Chondrocyte (in vitro differentiated cells): ENCODE results near the gene ZNF878. TPM values are rescaled to one million over a fixed set of nuclear protein-coding genes. Genes with fewer than 3 reads are reported as not detected.

Experiments
- DNase-seq: peaks from one replicate; pipeline ENCODE4 v3.0.0; 2021; ENCODE audit warnings: mixed read lengths, low spot score
- H3K27ac Mint-ChIP-seq: one replicate; pipeline ENCODE4 v1.8.0; 2021; ENCODE audit warnings: mild to moderate bottlenecking, moderate library complexity, mixed read lengths; ENCODE audit not compliant: unreplicated experiment
- H3K27me3 Mint-ChIP-seq: 2 replicates; pipeline ENCODE4 v1.8.0; 2021; ENCODE audit warnings: low read depth, mixed read lengths
- H3K36me3 Mint-ChIP-seq: 2 replicates; pipeline ENCODE4 v1.8.0; 2021; ENCODE audit warnings: low read depth, mixed read lengths
- H3K4me1 Mint-ChIP-seq: 2 replicates; pipeline ENCODE4 v1.8.0; 2021; ENCODE audit warnings: low read depth, mild to moderate bottlenecking, mixed read lengths
- H3K4me3 Mint-ChIP-seq: one replicate; pipeline ENCODE4 v1.8.0; 2021; ENCODE audit warnings: mild to moderate bottlenecking, moderate library complexity, mixed read lengths; ENCODE audit not compliant: unreplicated experiment
- H3K9me3 Mint-ChIP-seq: 2 replicates; pipeline ENCODE4 v1.8.0; 2021; ENCODE audit warnings: low read depth, mixed read lengths
- CTCF ChIP-seq: fragments of 200-600 bp; sonication (generic); IDR thresholded peaks from 2 replicates; pipeline ENCODE4 v1.5.0; 2021; ENCODE audit warnings: antibody characterized with exemption, mild to moderate bottlenecking, moderate library complexity
- total RNA-seq: library from RNA; stranded (reverse); gene quantifications from 3 replicates; pipeline ENCODE4 v1.2.1, GENCODE V29; 2021

The ZNF878 gene
- total RNA-seq, 1 donor from 2014 or later = 0.32 TPM

- H3K27me3 Mint-ChIP-seq = no peaks in the 10 kb centered on the region
- H3K27ac Mint-ChIP-seq = no peak overlapping the region
- no peak overlapping the region for H3K4me3 Mint-ChIP-seq
- DNase-seq = no peak
- H3K9me3 Mint-ChIP-seq = peaks cover 56% of the 10 kb centered on the region
- no peak for TF ChIP-seq CTCF
- H3K36me3 Mint-ChIP-seq = peaks cover 62% of the 10 kb centered on the region
- H3K4me1 Mint-ChIP-seq = no peaks in the 10 kb centered on the region
These were observed 37.0 kb downstream of the ZNF878 start for GRCh38 chr19:12015753-12016116.

- no peaks in the 10 kb centered on the region for H3K4me1 Mint-ChIP-seq
- H3K27ac Mint-ChIP-seq = no peak overlapping the region
- peaks cover 61% of the 10 kb centered on the region for H3K36me3 Mint-ChIP-seq
- TF ChIP-seq CTCF = no peak
- H3K4me3 Mint-ChIP-seq = no peak overlapping the region
- H3K9me3 Mint-ChIP-seq = peaks cover 56% of the 10 kb centered on the region
- H3K27me3 Mint-ChIP-seq = no peaks in the 10 kb centered on the region
- no peak for DNase-seq
These were observed 37.6 kb downstream of the ZNF878 start for GRCh38 chr19:12015015-12015752.

- no peaks in the 10 kb centered on the region for H3K9me3 Mint-ChIP-seq
- TF ChIP-seq CTCF = no peak
- no peak for DNase-seq
- peaks cover 3% of the 10 kb centered on the region for H3K36me3 Mint-ChIP-seq
- no peaks in the 10 kb centered on the region for H3K27me3 Mint-ChIP-seq
- H3K27ac Mint-ChIP-seq = peak overlapping the region; percentile 62
- H3K4me1 Mint-ChIP-seq = peaks cover 21% of the 10 kb centered on the region
- H3K4me3 Mint-ChIP-seq = no peak overlapping the region
These were observed 52.4 kb downstream of the ZNF878 start for GRCh38 chr19:12000152-12000981.

- Mint-ChIP-seq H3K4me3 (no peak overlapping the region), H3K36me3 (no peaks in the 10 kb centered on the region), H3K9me3 (no peaks in the 10 kb centered on the region), H3K27me3 (no peaks in the 10 kb centered on the region), H3K4me1 (peaks cover 21% of the 10 kb centered on the region), H3K27ac (peak overlapping the region; percentile 65)
- no peak for DNase-seq
- no peak for TF ChIP-seq CTCF
These were observed 57.6 kb downstream of the ZNF878 start for GRCh38 chr19:11995174-11995573.

Other genes with a start within 250 kb of the ZNF878 start
- gene ZNF440, start 238.7 kb downstream of the ZNF878 start, total RNA-seq = 8.2 to 11.6 TPM (median 8.4 TPM) in 3 replicates
- gene ZNF439, start 204.2 kb downstream of the ZNF878 start, total RNA-seq = 1.1 to 5.7 TPM (median 4.9 TPM) in 3 replicates
- 11.9 to 15.4 TPM (median 12.0 TPM) in 3 replicates for gene ZNF69, start 165.2 kb downstream of the ZNF878 start, total RNA-seq
- 4.8 to 8.1 TPM (median 5.5 TPM) in 3 replicates for gene ZNF700, start 127.9 kb downstream of the ZNF878 start, total RNA-seq
- gene ZNF763, start 87.9 kb downstream of the ZNF878 start, total RNA-seq = 1.1 to 3.5 TPM (median 2.7 TPM) in 3 replicates
- 4.1 to 6.8 TPM (median 6.0 TPM) in 3 replicates for gene ZNF433, start 17.3 kb downstream of the ZNF878 start, total RNA-seq
- gene ZNF844, start 11.8 kb upstream of the ZNF878 start, total RNA-seq = 7.1 to 7.9 TPM (median 7.6 TPM) in 3 replicates
- 2.0 to 3.8 TPM (median 3.1 TPM) in 3 replicates for gene ZNF20, start 87.4 kb upstream of the ZNF878 start, total RNA-seq
- gene ZNF625, start 103.8 kb upstream of the ZNF878 start, total RNA-seq = 11.5 to 12.1 TPM (median 12.1 TPM) in 3 replicates
- 6.9 to 9.5 TPM (median 7.1 TPM) in 3 replicates for gene ZNF136, start 110.1 kb upstream of the ZNF878 start, total RNA-seq
- 4.7 to 7.2 TPM (median 5.8 TPM) in 3 replicates for gene ZNF44, start 241.9 kb upstream of the ZNF878 start, total RNA-seq